Activated naive CD4-positive, alpha-beta T cell treated with anti-CD3 and anti-CD28 coated beads, Interleukin-2, amount 50 U/mL, for 24 hours (primary cell): ENCODE data around the gene KCNC4.

Experiments used
- H3K27ac Mint-ChIP-seq: one replicate; pipeline ENCODE4 v1.8.0; 2021; ENCODE audit warnings: mild to moderate bottlenecking, mixed read lengths
- H3K27me3 Mint-ChIP-seq: one replicate; pipeline ENCODE4 v1.8.0; 2021; ENCODE audit warnings: mixed read lengths
- H3K36me3 Mint-ChIP-seq: one replicate; pipeline ENCODE4 v1.8.0; 2021; ENCODE audit warnings: mixed read lengths
- H3K4me1 Mint-ChIP-seq: one replicate; pipeline ENCODE4 v1.8.0; 2021; ENCODE audit warnings: mixed read lengths
- H3K4me3 Mint-ChIP-seq: one replicate; pipeline ENCODE4 v1.8.0; 2021; ENCODE audit warnings: mild to moderate bottlenecking, mixed read lengths
- H3K9me3 Mint-ChIP-seq: one replicate; pipeline ENCODE4 v1.8.0; 2021; ENCODE audit warnings: mixed read lengths

KCNC4 gene

DNA sequence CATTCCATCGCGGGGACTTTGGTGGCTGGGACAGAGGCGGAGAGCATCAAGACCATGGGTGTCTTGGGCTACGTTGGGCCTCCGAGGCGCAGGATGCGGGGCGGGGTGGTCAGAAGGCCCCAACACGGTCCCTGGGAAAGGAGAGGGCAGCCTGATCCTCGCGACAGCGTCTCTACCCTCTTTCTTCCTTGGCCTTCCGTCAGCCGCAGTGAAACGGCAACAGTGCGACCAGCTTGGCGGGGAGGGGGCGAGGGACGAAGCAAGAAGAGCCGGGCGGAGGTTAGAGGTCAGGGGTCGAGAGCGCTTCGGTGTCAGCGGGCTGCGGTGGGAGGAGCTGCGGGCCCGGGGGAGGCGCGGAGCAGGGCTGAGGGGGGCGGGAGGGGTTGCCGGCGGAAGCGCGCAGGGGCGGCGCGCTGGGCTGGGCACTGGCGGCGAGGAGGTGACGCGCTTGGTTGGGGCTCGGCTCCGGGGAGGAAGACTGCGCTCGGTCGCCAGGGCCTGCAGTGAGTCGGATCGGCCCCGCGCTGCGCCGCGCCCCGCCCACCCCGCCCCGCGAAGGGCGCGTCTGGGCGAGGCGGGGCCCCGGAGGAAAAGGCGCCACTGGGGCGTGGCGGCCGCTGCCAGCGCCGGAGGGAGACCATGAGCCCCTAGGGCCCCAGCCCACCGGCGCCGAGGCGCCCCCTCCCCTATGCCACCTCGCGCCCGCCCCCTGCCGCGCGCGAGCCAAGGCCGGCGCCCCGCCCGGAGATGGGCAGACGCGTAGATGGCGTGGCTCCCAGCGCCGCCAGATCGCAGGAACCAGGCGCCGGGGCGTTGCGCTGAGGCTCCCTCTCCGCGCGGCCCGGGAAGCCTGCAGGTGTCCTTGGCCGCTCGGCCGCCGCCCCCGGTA, at the start of gene KCNC4:
Gene KCNC4, plus strand, starts transcription at position 600 of the 889 bp plus-strand sequence. CDS start 1,186 bp downstream, outside the sequence.
- Mint-ChIP-seq H3K4me3 (peak within 1 kb of the TSS; percentile 88), H3K4me1 (peaks cover 52% of the 10 kb centered on the region), H3K9me3 (no peaks in the 10 kb centered on the region), H3K27ac (peak within 1 kb of the TSS; percentile 57), H3K36me3 (no peaks in the 10 kb centered on the region), H3K27me3 (no peaks in the 10 kb centered on the region)

- Mint-ChIP-seq H3K36me3 (no peaks in the 10 kb centered on the region), H3K27me3 (peaks cover 15% of the 10 kb centered on the region), H3K9me3 (no peaks in the 10 kb centered on the region), H3K27ac (no peak overlapping the region), H3K4me3 (no peak overlapping the region), H3K4me1 (no peaks in the 10 kb centered on the region)
These were observed 49.5 kb upstream of the KCNC4 start for GRCh38 chr1:110160538-110161100.

DNA sequence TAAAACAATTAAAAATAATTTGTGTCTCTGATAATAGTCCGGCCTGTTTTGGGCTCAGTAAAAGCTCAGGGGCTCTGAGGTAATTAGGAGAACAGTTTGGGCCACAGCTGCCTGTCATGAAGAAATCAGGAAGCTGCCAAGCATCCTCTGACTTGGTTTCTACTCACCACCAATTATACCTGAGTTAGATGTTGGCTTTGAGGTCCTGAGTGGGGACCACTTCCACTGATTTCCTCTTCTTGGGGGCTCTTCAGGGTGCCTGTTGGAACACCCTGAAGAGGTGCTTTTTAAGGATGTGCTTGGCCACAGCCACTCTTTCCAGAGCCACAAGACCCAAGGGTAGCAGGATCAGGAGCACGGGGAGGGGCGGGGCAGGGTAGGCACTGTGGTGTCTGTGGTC, 48.9 kb upstream of the KCNC4 start:
- Mint-ChIP-seq H3K36me3 (no peaks in the 10 kb centered on the region), H3K27ac (no peak overlapping the region), H3K9me3 (no peaks in the 10 kb centered on the region), H3K4me1 (no peaks in the 10 kb centered on the region), H3K27me3 (peaks cover 13% of the 10 kb centered on the region), H3K4me3 (no peak overlapping the region)

DNA sequence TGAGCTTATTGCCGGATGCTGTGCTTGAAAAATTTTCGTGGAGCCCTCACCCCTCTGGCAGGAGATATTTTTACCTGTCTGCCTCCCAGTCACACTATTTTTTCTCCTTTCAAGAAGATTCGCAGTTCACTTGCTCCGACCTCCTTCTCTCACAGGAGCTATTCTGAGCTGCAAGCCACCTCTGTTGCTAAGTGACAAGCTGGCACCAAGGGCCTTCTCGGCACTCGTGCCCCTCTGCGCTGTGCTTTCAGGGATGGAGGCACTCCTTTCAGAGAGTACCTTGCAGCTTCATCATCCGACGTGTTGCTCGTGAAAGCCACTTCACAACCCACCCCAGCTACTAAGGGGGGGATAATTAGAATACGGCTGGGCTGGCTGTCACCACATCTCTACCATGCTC, 48.3 kb upstream of the KCNC4 start:
- H3K4me3 Mint-ChIP-seq = no peak overlapping the region
- H3K27me3 Mint-ChIP-seq = peaks cover 10% of the 10 kb centered on the region
- H3K9me3 Mint-ChIP-seq = no peaks in the 10 kb centered on the region
- H3K4me1 Mint-ChIP-seq = no peaks in the 10 kb centered on the region
- no peak overlapping the region for H3K27ac Mint-ChIP-seq
- no peaks in the 10 kb centered on the region for H3K36me3 Mint-ChIP-seq

GRCh38 chr1:110163591-110163990, 46.5 kb upstream of the KCNC4 start:
- Mint-ChIP-seq H3K27me3 (peaks cover 2% of the 10 kb centered on the region), H3K27ac (no peak overlapping the region), H3K4me1 (no peaks in the 10 kb centered on the region), H3K4me3 (no peak overlapping the region), H3K36me3 (no peaks in the 10 kb centered on the region), H3K9me3 (no peaks in the 10 kb centered on the region)

- Mint-ChIP-seq H3K27ac (no peak overlapping the region), H3K9me3 (no peaks in the 10 kb centered on the region), H3K36me3 (no peaks in the 10 kb centered on the region), H3K27me3 (no peaks in the 10 kb centered on the region), H3K4me3 (no peak overlapping the region), H3K4me1 (no peaks in the 10 kb centered on the region)
These were observed 45.3 kb upstream of the KCNC4 start for GRCh38 chr1:110164725-110165350.

DNA sequence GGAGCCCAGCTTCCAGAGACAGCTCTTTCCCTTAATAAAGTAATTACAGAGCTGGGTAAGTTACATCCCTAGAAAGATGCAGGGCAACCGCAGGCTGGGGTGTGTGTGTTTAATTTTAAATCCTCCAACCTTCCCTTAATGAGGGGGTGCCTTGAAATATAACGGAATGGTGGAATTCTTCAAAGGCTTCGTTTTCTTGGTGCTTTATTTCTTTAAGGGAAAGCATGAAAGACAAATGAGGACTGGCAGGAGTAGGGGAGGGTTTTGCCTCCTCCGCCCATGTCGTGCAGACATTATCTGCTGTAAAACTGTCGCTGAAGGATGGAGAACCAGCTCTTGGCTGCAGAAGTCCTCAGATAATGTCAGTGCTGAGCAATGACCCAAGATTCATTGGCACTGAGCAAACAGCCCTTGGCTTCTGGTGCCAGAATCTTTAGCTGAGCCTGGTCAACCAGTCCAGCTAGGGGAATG, 44.3 kb upstream of the KCNC4 start:
- Mint-ChIP-seq H3K4me1 (no peaks in the 10 kb centered on the region), H3K27ac (no peak overlapping the region), H3K36me3 (no peaks in the 10 kb centered on the region)

GRCh38 chr1:110166861-110167260, 43.3 kb upstream of the KCNC4 start:
- Mint-ChIP-seq H3K4me3 (no peak overlapping the region), H3K4me1 (no peaks in the 10 kb centered on the region), H3K27ac (no peak overlapping the region), H3K9me3 (no peaks in the 10 kb centered on the region), H3K27me3 (no peaks in the 10 kb centered on the region), H3K36me3 (no peaks in the 10 kb centered on the region)

More for the DNA sequence above, 44.3 kb upstream of the KCNC4 start:
- Mint-ChIP-seq H3K9me3 (no peaks in the 10 kb centered on the region), H3K27me3 (no peaks in the 10 kb centered on the region), H3K4me3 (no peak overlapping the region)

GRCh38 chr1:110170766-110171733, 39.1 kb upstream of the KCNC4 start:
- H3K36me3 Mint-ChIP-seq = no peaks in the 10 kb centered on the region
- no peaks in the 10 kb centered on the region for H3K4me1 Mint-ChIP-seq
- H3K27ac Mint-ChIP-seq = no peak overlapping the region
- no peaks in the 10 kb centered on the region for H3K27me3 Mint-ChIP-seq
- no peaks in the 10 kb centered on the region for H3K9me3 Mint-ChIP-seq
- H3K4me3 Mint-ChIP-seq = no peak overlapping the region

DNA sequence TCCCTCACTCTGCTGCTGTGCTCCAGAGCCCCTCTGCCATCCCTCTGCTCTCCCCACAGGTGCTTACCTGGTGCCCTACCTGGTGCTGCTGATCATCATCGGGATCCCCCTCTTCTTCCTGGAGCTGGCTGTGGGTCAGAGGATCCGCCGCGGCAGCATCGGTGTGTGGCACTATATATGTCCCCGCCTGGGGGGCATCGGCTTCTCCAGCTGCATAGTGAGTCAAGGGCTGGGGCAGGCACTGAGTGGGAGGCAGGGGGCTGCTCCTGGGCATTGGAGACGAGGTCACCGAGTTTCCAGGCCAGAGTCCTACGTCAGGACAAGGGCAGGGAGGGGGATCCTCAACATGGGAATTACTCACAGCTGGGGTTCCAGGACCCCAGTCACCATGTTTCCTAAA, 38.1 kb upstream of the KCNC4 start:
- Mint-ChIP-seq H3K36me3 (no peaks in the 10 kb centered on the region), H3K4me3 (no peak overlapping the region), H3K27ac (no peak overlapping the region), H3K9me3 (no peaks in the 10 kb centered on the region), H3K4me1 (no peaks in the 10 kb centered on the region), H3K27me3 (no peaks in the 10 kb centered on the region)

DNA sequence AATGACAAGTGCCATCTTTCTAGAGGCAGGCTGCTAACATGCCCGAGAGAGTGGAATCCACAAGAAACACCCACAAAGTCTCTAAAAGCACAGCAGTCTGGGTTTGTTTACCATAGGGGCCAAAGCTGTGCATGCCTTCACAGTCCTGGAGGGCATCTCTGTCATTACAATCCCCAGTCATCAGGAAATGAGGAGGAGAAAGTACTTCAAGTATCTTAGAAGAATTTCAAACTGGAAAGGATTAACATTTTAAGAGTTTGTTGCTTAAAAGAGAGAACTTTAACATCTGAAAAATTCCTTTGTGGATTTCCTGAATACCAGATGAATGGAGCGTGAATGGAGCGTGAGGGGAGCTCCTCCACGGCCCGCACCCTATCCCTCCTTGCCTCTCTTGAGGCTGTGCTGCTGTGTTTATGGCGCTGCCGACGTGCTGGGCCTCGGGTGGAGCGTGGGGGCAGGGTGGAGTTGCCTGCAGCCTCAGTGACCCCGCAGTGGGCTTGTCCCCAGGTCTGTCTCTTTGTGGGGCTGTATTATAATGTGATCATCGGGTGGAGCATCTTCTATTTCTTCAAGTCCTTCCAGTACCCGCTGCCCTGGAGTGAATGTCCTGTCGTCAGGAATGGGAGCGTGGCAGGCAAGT, 36.5 kb upstream of the KCNC4 start:
- H3K36me3 Mint-ChIP-seq = no peaks in the 10 kb centered on the region
- H3K27ac Mint-ChIP-seq = no peak overlapping the region
- no peaks in the 10 kb centered on the region for H3K4me1 Mint-ChIP-seq
- no peak overlapping the region for H3K4me3 Mint-ChIP-seq
- H3K27me3 Mint-ChIP-seq = no peaks in the 10 kb centered on the region
- peaks cover under 1% of the 10 kb centered on the region for H3K9me3 Mint-ChIP-seq

GRCh38 chr1:110174961-110175360, 35.2 kb upstream of the KCNC4 start:
- Mint-ChIP-seq H3K4me3 (no peak overlapping the region), H3K4me1 (no peaks in the 10 kb centered on the region), H3K27ac (no peak overlapping the region), H3K36me3 (no peaks in the 10 kb centered on the region), H3K9me3 (peaks cover 4% of the 10 kb centered on the region), H3K27me3 (no peaks in the 10 kb centered on the region)

- H3K36me3 Mint-ChIP-seq = no peaks in the 10 kb centered on the region
- peaks cover 4% of the 10 kb centered on the region for H3K9me3 Mint-ChIP-seq
- H3K4me1 Mint-ChIP-seq = no peaks in the 10 kb centered on the region
- no peak overlapping the region for H3K4me3 Mint-ChIP-seq
- H3K27me3 Mint-ChIP-seq = no peaks in the 10 kb centered on the region
- no peak overlapping the region for H3K27ac Mint-ChIP-seq
These were observed 33.7 kb upstream of the KCNC4 start for GRCh38 chr1:110176299-110176956.

GRCh38 chr1:110177775-110178174, 32.3 kb upstream of the KCNC4 start:
- no peak overlapping the region for H3K27ac Mint-ChIP-seq
- H3K27me3 Mint-ChIP-seq = no peaks in the 10 kb centered on the region
- H3K4me1 Mint-ChIP-seq = no peaks in the 10 kb centered on the region
- no peak overlapping the region for H3K4me3 Mint-ChIP-seq
- H3K9me3 Mint-ChIP-seq = peaks cover 4% of the 10 kb centered on the region
- no peaks in the 10 kb centered on the region for H3K36me3 Mint-ChIP-seq
